ENCODE results near the gene SOX9.

The SOX9 gene

DNA sequence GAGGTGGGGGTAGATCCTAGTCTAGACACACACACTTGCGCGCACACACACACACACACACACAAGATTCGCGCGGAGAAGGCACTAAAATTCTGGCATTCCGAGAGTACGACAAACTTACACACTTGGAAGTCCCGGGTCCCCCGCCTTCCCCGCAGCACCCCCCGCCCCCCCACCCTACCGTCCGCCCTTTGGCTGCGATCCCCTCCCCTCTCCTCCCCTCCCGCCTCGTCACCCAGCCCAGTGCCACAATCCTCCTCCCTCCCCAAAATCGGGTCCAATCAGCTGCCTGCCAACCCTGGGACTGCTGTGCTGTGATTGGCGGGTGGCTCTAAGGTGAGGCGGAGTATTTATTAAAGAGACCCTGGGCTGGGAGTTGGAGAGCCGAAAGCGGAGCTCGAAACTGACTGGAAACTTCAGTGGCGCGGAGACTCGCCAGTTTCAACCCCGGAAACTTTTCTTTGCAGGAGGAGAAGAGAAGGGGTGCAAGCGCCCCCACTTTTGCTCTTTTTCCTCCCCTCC, at the start of gene SOX9:
Gene SOX9, plus strand, starts transcription at position 379 of the 522 bp plus-strand sequence. CDS start 372 bp downstream, outside the sequence.
- no peak for DNase-seq (ENCODE audit: low read depth)

DNA sequence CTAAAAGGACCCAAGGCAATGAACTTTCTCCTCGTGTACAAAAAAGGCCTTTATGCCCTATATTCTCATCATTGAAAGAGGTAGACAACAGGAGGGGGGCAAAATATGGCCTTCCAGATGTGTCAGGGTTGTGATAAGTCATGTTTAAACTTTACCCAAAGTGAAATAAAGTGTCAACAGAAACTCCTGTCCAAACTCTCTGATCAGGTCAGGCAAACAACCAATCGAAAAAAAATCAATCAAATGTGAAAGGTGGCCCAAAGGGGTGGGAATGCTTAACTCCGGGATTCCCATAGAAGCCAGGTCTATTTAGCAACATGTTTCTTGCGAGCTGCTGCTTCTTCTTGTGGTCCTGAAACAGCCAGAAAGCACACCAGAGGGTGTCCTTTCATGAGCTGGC, 49.5 kb upstream of the SOX9 start:
- no peak for DNase-seq (ENCODE audit: low read depth)

DNA sequence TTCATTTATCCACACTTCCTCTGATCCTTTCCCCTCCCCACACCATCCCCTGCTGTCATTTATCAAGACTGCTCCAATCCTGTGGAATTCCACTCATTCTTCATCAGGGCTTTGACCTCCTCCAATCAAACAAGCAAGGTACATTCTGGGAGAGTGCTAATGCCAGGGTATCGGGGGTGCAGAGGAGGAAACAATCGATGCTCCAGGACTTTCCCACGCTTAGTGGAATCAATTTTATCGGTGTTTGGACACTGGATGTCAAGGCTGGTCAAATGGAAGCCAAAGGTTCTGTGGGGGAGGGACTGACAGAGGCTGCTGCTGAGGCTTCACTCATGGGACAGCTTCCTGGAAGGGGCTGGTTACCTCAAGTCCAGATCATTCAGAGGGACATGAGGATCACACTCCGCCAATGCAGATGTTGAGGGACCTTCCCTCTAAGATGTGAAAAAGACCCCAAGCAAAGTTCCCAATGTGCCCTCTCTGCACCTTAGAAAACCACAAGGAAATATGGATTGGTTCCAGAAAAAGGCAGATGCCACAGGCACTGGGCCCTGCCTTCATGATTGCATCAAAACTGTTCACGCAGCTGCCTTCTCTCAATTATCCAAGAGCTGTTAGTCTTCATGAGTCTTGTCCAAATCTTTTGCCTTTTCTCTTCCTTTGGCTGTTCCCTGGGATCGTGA, 44.7 kb upstream of the SOX9 start:
- DNase-seq (ENCODE audit: low read depth), result no peak

DNA sequence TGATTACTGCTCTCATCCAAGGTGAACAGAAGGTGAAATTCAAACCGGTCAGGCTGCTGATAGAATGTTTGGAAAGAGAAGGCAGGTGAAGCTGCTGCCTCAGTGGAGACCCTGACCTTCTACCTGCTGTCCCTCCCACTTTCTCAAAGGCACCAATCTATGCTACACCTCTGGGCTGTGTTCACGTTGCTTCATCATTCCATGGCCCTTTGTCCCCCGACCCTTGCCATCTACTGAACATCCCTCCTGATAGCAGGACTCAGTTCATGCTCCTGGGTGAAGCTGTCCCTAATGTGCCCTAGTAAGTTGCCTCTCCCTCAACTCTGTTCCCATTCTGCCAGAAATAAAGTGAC, 44.2 kb upstream of the SOX9 start:
- no peak for DNase-seq (ENCODE audit: low read depth)

DNA sequence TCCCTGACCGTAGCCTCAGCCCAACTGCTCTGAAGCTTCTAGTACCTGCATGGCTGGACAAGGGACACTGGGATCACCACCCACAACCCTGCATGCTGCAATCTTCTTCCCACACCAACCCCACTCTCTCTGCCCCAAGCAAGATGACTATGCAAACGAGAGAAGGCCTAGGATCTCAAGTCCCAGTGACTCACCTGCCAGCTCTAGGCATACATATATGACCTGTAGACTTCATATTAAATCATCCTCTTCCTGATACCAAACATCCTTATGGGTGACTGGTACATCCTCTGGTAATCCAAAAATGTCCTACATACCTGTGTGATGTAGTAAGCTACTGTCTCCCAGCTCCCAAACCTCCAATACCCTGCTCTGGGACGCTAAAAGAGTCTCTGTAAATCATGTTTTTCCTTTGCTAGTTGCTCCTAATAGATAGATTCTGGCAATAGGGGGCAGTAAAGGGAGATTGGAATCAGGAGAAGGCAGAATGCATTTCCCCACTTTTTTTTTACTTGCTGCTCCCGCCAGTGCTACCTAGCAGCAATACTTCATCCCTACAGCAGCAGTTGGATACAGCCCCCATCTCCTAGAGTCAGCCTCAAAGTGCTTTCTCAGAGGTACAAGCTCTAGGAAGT, 43.4 kb upstream of the SOX9 start:
- no peak for DNase-seq (ENCODE audit: low read depth)

DNA sequence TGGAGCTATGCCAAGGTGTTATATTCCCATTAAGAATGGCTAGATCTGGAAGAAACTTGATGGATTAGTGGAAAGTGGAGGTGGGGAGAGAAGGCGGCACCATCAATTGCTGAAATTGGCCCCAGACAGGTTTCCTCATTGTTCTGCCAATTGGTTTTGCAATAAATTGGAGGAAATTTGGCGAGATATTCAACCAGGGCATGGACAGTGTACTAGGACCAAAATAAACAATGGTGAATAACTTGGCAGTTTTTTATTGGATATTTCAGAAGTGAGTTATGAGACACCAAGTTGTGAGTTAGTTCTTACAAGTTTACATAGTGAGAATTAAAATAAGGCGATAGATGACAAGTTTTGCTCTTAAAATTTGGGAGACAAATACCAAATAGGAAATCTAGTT, 41.1 kb upstream of the SOX9 start:
- DNase-seq (ENCODE audit: low read depth), result no peak

DNA sequence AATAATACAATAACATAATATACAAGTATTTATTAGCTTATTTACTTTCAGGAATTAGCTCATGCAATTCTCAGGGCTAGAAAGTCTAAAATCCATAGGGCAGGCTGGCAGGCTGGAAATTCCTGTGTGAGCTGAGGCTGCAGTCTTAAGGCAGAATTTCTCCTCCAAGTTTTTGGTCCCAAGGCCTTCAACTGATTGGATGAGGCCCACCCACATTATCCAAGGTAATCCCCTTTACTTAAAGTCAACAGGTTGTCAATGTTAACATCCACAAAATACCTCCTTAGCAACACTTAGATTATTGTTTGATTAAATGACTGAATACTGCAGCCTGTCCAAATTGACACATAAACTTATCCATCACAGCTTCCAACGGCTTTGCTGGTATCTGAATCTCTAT, 32.9 kb upstream of the SOX9 start:
- DNase-seq (ENCODE audit: low read depth), result no peak

DNA sequence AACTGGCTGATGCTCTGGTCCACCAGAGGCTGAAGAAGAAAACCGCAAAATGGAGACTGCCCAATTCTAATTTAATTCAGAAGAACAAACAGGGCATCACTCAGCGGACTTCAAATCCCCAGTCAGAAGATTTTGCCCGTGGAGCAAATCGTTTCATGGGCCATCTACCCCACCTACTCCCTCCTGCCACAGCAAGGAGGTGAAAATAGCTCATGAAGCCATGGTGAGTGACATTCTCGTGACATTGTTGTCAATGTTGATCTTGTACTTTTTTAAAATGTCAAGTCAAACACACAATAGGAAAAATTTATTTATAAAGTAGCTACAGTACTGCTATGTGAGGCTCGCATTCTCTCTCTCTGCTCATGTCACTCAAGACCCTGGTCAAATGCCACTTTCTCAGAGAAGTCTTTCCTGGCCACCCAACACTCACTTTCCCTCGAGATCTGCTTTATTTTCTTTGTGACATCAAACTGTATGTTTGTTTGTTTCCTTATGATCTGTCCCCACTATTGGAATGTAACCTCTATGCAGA, 31.3 kb upstream of the SOX9 start:
- DNase-seq (ENCODE audit: low read depth), result no peak

DNA sequence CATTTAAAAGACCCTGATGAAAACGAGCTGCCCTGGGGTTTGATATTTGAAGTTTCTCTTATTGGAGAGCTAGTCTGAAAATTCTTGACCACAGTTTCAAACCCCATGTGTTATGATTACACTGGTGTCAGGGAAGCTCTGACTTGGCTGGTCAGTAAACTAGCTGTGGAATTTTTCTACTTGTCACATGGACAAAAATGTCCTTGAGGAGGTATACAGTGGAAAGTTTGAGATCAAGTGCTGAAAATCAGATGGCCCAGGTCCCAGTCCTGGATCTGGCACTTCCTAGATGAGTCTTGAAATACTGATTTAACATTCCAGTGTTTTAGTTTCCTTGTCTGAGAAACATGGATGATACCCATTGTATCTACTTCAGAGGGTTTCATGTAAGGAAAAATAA, 30.7 kb upstream of the SOX9 start:
- DNase-seq (ENCODE audit: low read depth), result no peak

DNA sequence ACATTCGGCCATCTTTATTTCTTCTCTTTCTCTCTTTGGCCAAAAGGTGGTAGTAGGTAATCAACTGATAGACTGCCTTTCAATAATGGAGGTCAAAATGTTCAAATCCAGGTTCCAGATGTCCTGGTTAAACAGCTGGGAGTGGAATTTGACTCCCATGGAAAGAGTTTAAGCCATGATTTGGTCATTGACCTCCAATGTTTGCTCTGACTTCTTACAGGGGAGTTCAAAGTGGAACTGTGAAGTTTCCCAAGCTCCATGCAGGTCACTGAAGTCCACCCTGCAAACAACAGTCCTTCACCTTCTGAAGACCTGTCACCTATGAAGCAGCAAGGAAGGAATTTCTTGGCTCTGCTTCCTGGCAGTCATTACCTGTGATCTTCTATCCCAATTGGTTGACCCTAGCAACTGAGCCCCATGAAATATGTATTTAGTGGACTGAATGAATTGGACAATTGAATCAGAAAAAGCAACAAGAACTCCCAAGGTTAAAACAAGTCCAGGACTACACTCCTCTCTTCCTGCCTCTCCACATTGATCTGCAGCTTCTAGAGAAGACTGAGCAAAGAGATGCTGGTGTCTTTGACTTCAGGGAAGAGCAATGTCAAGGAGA, 28.0 kb upstream of the SOX9 start:
- DNase-seq (ENCODE audit: low read depth), result no peak

DNA sequence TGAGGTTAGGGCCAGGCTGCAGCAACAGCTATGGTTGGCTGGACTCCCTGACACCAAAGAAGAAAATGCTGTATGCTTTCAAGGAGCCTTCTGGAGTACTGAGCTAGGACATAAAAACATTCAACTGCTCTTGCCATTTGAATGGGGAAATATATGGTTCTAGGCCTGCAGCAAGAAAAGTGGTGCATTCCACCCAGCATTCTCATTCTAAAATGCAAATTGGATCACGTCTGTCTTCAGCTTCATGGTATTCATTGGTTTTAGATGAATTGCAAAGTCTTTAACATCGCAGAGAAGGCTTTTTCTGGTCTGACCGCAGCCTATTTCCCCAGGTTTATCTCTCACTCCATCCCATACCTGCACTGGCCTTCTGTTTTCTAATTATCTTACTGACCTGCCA, 27.1 kb upstream of the SOX9 start:
- DNase-seq (ENCODE audit: low read depth), result no peak

DNA sequence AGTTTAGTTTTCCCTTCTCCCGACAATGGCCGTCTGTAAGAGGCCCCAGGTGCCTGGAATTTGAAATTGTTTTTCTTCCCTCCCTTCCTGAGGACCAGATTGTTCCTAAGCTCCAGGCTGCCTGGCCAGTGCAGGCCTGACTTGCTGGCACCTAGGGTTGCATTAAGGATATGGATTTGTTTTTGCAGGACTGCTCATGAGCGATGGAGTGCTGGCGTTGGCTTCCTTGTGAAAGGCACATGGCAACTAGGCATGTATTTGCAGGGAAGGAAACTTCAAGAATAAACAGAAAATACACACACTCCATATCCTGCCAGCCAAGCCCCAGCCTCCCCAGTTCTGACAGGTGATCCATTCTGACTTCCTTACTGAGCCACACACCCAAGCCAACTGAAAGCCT, 25.5 kb upstream of the SOX9 start:
- DNase-seq (ENCODE audit: low read depth), result no peak

DNA sequence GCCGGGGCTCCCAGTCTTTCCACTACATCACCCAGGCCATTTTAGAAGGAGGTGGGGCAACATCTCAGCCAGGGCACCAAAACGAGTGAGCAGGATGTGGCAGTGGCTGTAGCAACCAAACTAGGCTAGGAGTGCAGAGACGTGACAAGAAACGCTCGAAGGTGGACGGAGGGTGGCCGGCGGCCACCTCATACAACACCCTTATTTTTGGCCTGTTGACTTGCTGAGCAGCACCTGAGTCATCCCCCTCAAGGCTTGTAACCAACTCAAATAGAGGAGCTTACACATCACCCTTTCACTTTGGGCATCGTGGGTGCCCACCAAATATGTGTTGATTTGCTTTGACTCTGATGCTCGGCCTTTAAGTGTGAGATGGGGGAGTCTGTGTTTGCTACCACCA, 23.7 kb upstream of the SOX9 start:
- no peak for DNase-seq (ENCODE audit: low read depth)

DNA sequence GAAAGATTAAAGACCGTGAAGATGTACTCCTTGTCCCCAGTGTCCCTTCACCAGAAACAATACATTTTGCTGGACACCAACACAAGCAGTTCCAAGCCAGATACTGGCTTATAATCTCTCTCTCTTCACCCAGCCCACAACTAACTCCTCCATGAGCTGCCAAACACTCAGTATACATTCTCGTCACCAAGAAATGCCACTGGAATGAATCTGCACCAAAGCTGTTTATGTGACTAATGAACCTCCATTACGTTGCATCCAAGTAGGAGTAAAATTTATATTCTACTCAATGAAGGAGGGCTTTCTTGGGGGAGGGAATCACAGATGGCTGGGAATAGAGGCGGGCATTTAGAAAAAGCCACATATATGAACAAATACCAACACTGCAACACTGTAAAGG, 20.9 kb upstream of the SOX9 start:
- no peak for DNase-seq (ENCODE audit: low read depth)

DNA sequence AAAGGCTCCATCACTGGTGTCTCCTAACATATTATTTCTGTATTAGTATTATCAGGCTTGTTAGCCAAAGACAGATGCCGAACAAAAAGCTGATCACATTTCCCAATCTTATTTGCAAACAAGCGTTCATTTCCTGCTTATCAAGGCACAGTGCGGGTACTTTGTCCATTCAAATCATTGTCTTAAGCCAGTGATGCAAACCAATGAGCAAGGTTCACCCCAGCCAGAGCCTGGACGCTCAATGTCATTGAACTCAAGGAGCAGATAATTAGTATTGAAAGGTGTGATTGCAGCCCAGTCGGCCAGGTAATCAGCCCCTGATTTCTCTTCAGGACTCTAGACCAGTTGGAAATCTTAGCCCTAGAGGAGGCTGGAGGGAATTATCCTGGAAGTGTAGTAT, 20.4 kb upstream of the SOX9 start:
- no peak for DNase-seq (ENCODE audit: low read depth)

DNA sequence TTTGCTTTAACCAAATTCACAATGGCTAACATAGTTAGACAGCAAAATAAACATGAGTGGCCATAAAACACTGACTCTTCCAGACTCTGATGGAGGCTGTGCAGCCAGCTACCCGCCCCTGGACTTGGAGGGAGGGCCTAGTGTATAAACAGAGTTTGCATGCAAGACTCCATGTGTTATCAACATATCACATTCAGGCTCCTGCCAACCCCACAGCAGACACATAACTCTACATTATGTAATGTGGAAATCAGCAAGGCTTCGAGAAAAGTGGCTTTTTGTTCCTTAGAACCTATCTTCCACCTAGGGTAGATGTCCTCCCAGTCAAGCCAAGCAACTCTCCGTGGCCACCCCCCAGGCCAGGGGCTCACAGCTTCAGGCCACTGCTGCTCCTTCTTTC, 19.3 kb upstream of the SOX9 start:
- no peak for DNase-seq (ENCODE audit: low read depth)

DNA sequence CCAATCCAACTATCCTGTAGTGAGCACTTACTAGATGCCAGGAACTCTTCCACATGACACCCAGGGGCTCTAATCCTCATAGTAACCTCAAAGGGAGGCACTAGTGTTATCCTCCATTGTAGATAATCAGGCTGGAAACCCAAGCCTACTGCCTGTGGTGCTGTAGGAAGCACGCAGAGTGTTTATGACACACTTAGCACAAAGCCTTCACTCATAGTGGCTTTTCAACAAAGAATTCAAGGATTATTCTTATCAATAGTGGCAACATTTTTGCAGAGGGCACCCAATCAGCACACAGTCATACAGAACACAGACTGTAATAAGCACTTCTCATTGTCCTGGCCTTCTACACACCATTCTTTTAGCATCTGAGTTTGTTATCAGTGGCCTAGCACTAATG, 18.5 kb upstream of the SOX9 start:
- no peak for DNase-seq (ENCODE audit: low read depth)

DNA sequence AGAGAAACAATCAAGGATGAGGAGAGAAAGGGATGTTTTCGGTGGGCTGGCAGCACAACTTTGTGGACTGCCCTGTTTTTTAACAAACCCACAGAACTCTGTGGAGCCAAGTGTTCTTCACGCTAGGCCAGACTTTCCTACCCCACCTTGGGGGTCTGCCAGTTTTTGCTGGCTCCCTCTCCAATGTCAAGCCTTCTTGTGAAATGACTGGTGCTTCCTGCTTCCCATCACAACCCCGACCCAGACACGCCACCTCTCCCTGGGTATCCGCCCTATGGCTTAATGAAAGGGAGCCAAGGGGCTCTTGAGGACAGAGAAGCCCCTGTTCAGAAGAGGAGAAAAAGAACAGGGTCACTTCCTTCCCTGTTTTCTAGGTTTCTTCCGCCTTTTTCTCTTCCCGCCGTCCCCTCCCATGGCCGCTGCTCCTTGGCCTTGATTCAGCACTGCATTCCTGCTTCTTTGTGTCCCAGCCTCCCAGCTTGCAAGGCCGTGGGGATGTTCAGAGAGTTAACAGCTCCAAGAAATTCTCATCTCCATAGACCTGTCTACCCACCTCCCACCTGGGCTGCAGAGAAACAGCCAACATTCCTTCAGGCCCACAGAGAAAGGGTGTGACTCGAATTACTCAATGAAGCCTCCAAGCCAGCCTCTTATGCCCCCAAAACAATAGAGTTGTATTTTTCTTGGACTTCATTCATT, 16.5 kb upstream of the SOX9 start:
- DNase-seq (ENCODE audit: low read depth), result no peak

DNA sequence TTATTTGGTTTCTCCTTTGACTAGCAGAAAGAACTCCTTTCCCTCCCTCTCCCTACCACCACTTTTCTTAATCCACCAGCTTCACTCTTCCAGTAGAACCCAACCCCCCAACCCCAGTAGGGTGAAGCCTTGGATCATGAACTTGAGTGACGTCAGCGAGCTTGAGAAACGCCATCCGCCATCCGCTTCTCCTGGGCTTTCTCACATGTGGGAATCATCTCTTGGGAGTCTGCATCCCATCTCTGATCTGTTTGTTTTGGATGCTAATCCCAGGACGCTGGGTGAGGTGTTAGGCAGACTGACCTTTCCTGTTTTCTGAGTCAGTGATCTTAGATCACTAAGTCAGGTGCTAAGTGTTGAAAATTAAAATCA, 16.0 kb upstream of the SOX9 start:
- DNase-seq (ENCODE audit: low read depth), result no peak

DNA sequence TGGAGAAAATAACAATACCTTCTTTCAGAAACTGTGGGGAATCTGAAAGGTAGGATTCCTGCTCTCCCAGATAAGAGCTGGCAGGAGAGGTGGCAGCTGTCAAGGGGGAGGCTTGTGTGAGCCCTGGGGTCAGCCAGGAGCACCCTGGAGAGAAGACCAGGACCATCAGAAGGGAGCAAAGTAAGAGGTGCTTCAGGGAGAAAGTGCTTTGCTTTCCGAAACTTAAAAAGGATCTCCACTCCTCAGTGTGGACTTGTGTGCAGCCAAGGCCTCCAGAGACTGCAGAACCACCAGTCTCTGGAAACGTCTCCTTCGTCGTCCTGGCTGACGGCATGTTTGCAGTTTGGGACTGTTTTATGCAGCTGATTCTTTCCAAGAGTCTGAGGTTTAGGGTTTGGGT, 13.7 kb upstream of the SOX9 start:
- DNase-seq (ENCODE audit: low read depth), result no peak

DNA sequence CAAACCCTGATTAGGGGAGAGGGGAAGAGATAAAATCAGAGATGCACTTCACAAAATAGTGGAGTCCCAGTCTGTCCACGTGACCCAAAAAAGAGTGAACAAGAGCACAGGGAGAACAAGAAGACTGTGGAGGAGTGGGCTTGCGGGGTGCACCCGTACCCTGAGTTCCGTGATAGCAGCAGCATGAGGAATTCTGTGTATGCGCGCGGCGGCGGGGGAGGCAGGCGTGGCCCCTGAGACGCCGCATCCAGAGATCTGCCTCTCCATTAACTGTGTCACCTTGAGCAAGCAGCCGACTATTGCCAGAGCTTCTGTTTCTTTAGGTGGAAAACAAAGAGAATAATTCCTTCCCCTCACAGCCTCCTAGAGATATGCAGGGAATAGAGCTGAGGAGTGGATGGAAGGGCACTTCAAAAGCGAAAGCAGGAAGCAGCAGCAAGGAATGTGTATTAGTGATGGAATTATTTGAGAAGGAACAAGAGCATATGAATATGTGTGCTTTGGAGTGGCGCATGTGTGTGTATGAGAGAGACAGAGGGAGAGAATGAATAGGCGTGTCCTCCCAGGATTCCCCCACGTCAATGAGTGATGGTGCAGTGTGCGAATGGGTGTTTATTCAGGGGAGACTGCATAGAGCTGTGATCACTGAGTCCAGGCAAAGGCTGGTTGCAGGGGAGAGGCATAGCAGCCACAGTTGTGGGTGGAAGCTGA, 10.4 kb upstream of the SOX9 start:
- no peak for DNase-seq (ENCODE audit: low read depth)

DNA sequence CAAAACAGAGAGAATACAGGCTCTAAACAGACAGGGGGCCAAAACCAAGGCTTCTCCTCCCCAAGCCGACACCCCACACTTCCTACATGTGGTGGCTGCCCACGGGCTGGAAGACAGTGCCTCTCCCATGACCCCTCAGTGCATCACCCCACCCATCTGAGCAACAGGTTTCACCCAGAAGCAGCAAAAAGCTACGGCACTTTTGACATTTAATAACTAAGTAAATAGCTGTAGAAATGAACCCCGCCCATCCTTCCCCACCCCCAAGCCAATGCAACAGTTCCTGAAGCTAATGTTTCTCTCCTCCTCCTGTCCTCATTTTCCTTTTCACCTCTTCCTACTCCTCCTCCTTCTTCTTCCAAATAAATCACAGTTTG, 9.9 kb upstream of the SOX9 start:
- DNase-seq (ENCODE audit: low read depth), result no peak
